T-helper 1 cell treated with Interleukin-12 subunit alpha and Interleukin-12 subunit beta and Interleukin-4 antibody, amounts not matched to agents 30 μg/mL and 1 μg/mL, for 36 hours (primary cell): Measurements from ENCODE around the gene LRRC15.

Source experiments
- H3K27ac Mint-ChIP-seq: one replicate; pipeline ENCODE4 v1.8.0; 2021; ENCODE audit warnings: mild to moderate bottlenecking, mixed read lengths
- H3K27me3 Mint-ChIP-seq: one replicate; pipeline ENCODE4 v1.8.0; 2021; ENCODE audit warnings: low read depth, mixed read lengths
- H3K36me3 Mint-ChIP-seq: one replicate; pipeline ENCODE4 v1.8.0; 2021; ENCODE audit warnings: low read depth, mixed read lengths
- H3K4me1 Mint-ChIP-seq: one replicate; pipeline ENCODE4 v1.8.0; 2021; ENCODE audit warnings: low read depth, mixed read lengths
- H3K4me3 Mint-ChIP-seq: one replicate; pipeline ENCODE4 v1.8.0; 2021; ENCODE audit warnings: mild to moderate bottlenecking, moderate library complexity, mixed read lengths
- H3K9me3 Mint-ChIP-seq: one replicate; pipeline ENCODE4 v1.8.0; 2021; ENCODE audit warnings: mixed read lengths

Gene LRRC15

DNA sequence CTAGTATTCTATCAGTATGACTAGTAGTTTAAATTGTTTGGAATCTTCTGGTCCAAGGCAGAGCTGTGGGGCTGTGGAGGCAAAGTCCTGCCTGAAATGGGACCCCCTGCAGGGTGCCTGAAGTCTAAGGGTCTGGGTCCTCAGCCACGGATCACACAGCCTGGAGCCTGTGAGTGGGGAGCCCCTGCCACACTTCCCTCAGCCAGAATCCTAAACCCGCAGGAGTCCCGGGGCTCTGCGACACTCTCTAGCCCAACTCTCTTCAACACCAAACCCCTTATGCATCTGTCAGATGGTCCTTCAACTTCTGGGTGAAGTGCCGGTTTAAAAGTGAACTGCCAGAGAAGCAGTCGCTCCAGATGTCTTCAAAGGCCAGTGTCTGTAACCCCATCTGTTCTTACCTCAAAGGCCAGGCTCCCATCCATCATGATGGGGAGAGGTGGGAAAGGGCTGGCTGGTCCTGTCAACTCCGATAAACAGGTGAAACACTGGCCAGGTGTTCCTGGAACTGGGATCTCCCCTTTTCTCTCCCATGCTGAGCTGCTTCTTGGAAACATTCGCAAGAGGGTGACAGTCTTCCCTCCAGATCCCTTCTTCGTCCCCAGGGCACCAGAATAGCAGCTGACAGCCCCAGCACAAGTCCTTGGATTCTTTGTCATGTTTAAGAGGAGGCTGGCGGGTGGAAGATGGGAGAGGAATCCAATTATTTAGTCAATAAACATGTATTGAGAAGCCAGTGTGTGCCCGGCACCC, 64.0 kb downstream of the LRRC15 start:
- Mint-ChIP-seq H3K27me3 (no peaks in the 10 kb centered on the region), H3K27ac (peak overlapping the region; percentile 93), H3K9me3 (peaks cover 10% of the 10 kb centered on the region), H3K4me3 (peak overlapping the region; percentile 30), H3K4me1 (peaks cover 55% of the 10 kb centered on the region), H3K36me3 (peaks cover 19% of the 10 kb centered on the region)
